HepG2 (cell line): ENCODE results near the gene DMGDH. TPM values are rescaled to one million over a fixed set of nuclear protein-coding genes. Genes with fewer than 3 reads are reported as not detected.
A peak's percentile ranks its signal among the peaks of the same experiment; 100 is the strongest.

Source experiments
- ATF7 ChIP-seq, 2 experiments: fragments of 450-650 bp in 1 of 2; sonication (generic) in 1 of 2; formaldehyde crosslinking in 1 of 2; IDR thresholded peaks; 2 replicates each; pipeline versions ENCODE4 v1.4.0 to v1.6.1; 2016 to 2020; ENCODE audit warnings: antibody characterized with exemption in 1 of 2, mild to moderate bottlenecking in 1 of 2, missing genetic modification reagents in 1 of 2
- BRCA1 ChIP-seq: sonication (generic); formaldehyde crosslinking; IDR thresholded peaks from 2 replicates; pipeline ENCODE4 v1.4.0; 2020; ENCODE audit warnings: missing genetic modification reagents
- JARID2 ChIP-seq: sonication (generic); formaldehyde crosslinking; IDR thresholded peaks from 2 replicates; pipeline ENCODE4 v1.8.1; 2023; ENCODE audit warnings: missing genetic modification reagents, inconsistent platforms; ENCODE audit not compliant: insufficient replicate concordance
- MTA3 ChIP-seq: sonication (generic); formaldehyde crosslinking; IDR thresholded peaks from 2 replicates; pipeline ENCODE4 v1.4.0; 2020; ENCODE audit warnings: missing genetic modification reagents
- NR2F1 ChIP-seq, 2 experiments: fragments of 450-650 bp in 1 of 2; formaldehyde crosslinking in 1 of 2; IDR thresholded peaks; 2 replicates each; pipeline versions ENCODE4 v1.5.0 to v1.6.1; 2016 to 2020; ENCODE audit warnings: mild to moderate bottlenecking in 1 of 2, missing compliant biosample characterization in 1 of 2, missing genetic modification reagents in 1 of 2, moderate library complexity in 1 of 2
- NR2F2 ChIP-seq: IDR thresholded peaks from 2 replicates; pipeline ENCODE4 v1.6.1; 2012; ENCODE audit warnings: low read depth, inconsistent platforms, borderline replicate concordance
- POGZ ChIP-seq: sonication (generic); formaldehyde crosslinking; IDR thresholded peaks from 2 replicates; pipeline ENCODE4 v1.4.0; 2020; ENCODE audit warnings: mild to moderate bottlenecking, missing genetic modification reagents
- SAP130 ChIP-seq: IDR thresholded peaks from 2 replicates; pipeline ENCODE4 v1.6.1; 2016; ENCODE audit warnings: low read depth
- SOX5 ChIP-seq: IDR thresholded peaks from 2 replicates; pipeline ENCODE4 v1.6.1; 2016; ENCODE audit warnings: borderline replicate concordance
- SP1 ChIP-seq, 2 experiments: fragments of 450-650 bp in 1 of 2; sonication (generic) in 1 of 2; formaldehyde crosslinking in 1 of 2; IDR thresholded peaks; 2 replicates each; pipeline versions ENCODE4 v1.4.0 to v1.6.1; 2016 to 2020; ENCODE audit warnings: missing genetic modification reagents in 1 of 2
- SP5 ChIP-seq: IDR thresholded peaks from 2 replicates; pipeline ENCODE4 v1.6.1; 2016; ENCODE audit warnings: low read depth, borderline replicate concordance
- TCF7 ChIP-seq: sonication (generic); IDR thresholded peaks from 2 replicates; pipeline ENCODE4 v1.6.1; 2016; ENCODE audit warnings: antibody characterized with exemption, low read depth
- TEAD3 ChIP-seq: optimal IDR thresholded peaks from 2 replicates; pipeline ENCODE3; 2016; ENCODE audit warnings: borderline replicate concordance
- TGIF2 ChIP-seq: IDR thresholded peaks from 2 replicates; pipeline ENCODE4 v1.6.1; 2016; ENCODE audit warnings: control low read depth, missing compliant biosample characterization
- ZC3H13 ChIP-seq: sonication (generic); formaldehyde crosslinking; IDR thresholded peaks from 2 replicates; pipeline ENCODE4 v1.8.1; 2023; ENCODE audit warnings: mild to moderate bottlenecking, missing genetic modification reagents, moderate library complexity
- ZNF33B ChIP-seq: sonication (generic); formaldehyde crosslinking; IDR thresholded peaks from 2 replicates; pipeline ENCODE4 v1.5.1; 2020; ENCODE audit warnings: mild to moderate bottlenecking, missing genetic modification reagents
- ZNF543 ChIP-seq: sonication (generic); formaldehyde crosslinking; IDR thresholded peaks from 2 replicates; pipeline ENCODE4 v1.4.0; 2020; ENCODE audit warnings: mild to moderate bottlenecking, missing genetic modification reagents
- ZNF547 ChIP-seq: sonication (generic); formaldehyde crosslinking; IDR thresholded peaks from 2 replicates; pipeline ENCODE4 v1.5.1; 2020; ENCODE audit warnings: mild to moderate bottlenecking, missing genetic modification reagents
- ZNF577 ChIP-seq: sonication (generic); formaldehyde crosslinking; IDR thresholded peaks from 2 replicates; pipeline ENCODE4 v1.4.0; 2020; ENCODE audit warnings: mild to moderate bottlenecking, low read depth, missing genetic modification reagents, borderline replicate concordance
- ZNF776 ChIP-seq: sonication (generic); formaldehyde crosslinking; IDR thresholded peaks from 2 replicates; pipeline ENCODE4 v1.4.0; 2020; ENCODE audit warnings: mild to moderate bottlenecking, missing genetic modification reagents
- ZNF878 ChIP-seq: sonication (generic); formaldehyde crosslinking; IDR thresholded peaks from 2 replicates; pipeline ENCODE4 v1.8.1; 2023; ENCODE audit warnings: mild to moderate bottlenecking, missing genetic modification reagents, moderate library complexity
- polyA plus RNA-seq, 8 experiments: library from polyadenylated mRNA; depleted of rRNA in 3 of 8; stranded (reverse) in 7 of 8; unstranded in 1 of 8; fragments of >200 nt; fragmentation: Illumina TruSeq in 4 of 8; extraction: Trizol in 4 of 8; gene quantifications; 2 replicates each; pipeline versions ENCODE4 v1.2.1 to v1.2.3, GENCODE V29; 2011 to 2016; ENCODE audit warnings: low read depth in 4 of 8, missing spikeins in 1 of 8, mixed read lengths in 1 of 8; ENCODE audit not compliant: insufficient read depth in 1 of 8
- total RNA-seq, 5 experiments: library from RNA; depleted of rRNA; stranded (reverse); fragments of >200 nt; fragmentation: Illumina TruSeq; extraction: Trizol; gene quantifications; 2 replicates each; pipeline ENCODE4 v1.2.3, GENCODE V29; 2016; ENCODE audit warnings: low read depth in 1 of 5
- TF ChIP-seq, protein P1 (sequence below): sonication (generic); formaldehyde crosslinking; conservative IDR thresholded peaks from 2 replicates; pipeline ENCODE4 v1.4.0; 2020; ENCODE audit warnings: missing genetic modification reagents
- TF ChIP-seq, protein P2 (sequence below): sonication (generic); formaldehyde crosslinking; IDR thresholded peaks from 2 replicates; pipeline ENCODE4 v1.4.0; 2020; ENCODE audit warnings: missing genetic modification reagents
- TF ChIP-seq, protein P3 (sequence below), 2 experiments: sonication (generic) in 1 of 2; formaldehyde crosslinking in 1 of 2; IDR thresholded peaks; 2 replicates each; pipeline versions ENCODE4 v1.4.0 to v1.6.1; 2016 to 2020; ENCODE audit warnings: borderline replicate concordance in 1 of 2, low read depth in 1 of 2, mild to moderate bottlenecking in 1 of 2, missing genetic modification reagents in 1 of 2

DMGDH gene
- total and polyA plus RNA-seq, 2 of the 13 experiments (the other 11 are each of a cell fraction or from before 2014, with no cell fraction given): 3.6 to 7.9 TPM

DNA sequence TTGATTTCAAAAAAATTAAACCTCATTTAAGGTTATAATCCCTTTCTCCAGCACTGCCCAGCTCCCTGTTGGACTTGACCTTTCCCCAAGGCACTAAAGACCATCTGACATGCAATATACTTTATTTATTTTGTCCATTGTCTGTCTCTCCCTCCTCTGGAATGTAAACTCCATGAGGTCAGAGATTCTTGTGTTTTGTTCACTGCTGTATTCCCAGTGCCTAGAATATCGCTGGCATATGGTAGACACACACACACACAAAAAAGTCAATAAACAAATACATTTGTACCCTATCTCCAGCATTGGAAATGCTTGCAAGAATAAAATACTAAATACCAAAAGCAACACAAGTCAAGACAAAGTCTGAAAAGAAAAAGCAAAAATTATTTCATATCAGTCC, 67.1 kb downstream of the DMGDH start (continued):
- TF ChIP-seq SAP130 (CRISPR knock-in tag) (peak; percentile 53; the same call in 1 of the 2 replicates), POGZ (CRISPR knock-in tag) (no peak), TGIF2 (CRISPR knock-in tag) (no peak), ZNF33B (CRISPR knock-in tag) (no peak), ZC3H13 (CRISPR knock-in tag) (no peak), SP5 (no peak), ZNF547 (CRISPR knock-in tag) (no peak), SP1 (IDR thresholded peaks at IDR 0.05) (no peak), SP1 (CRISPR knock-in tag; IDR thresholded peaks at IDR 0.05) (no peak), TCF7 (peak; percentile 22; the same call in 1 of the 2 replicates), NR2F2 (no peak), ZNF577 (CRISPR knock-in tag) (no peak), NR2F1 (CRISPR knock-in tag; IDR thresholded peaks at IDR 0.05) (no peak), ATF7 (IDR thresholded peaks at IDR 0.05) (peak; percentile 13; the same call in 1 of the 2 replicates), ATF7 (CRISPR knock-in tag; IDR thresholded peaks at IDR 0.05) (no peak), ZNF776 (CRISPR knock-in tag) (no peak), TEAD3 (peak; percentile 91), ZNF878 (no peak), ZNF543 (CRISPR knock-in tag) (no peak), MTA3 (no peak), SOX5 (CRISPR knock-in tag) (peak; percentile 96), BRCA1 (CRISPR knock-in tag) (no peak), JARID2 (CRISPR knock-in tag) (no peak)
- TF ChIP-seq, protein P1, sequence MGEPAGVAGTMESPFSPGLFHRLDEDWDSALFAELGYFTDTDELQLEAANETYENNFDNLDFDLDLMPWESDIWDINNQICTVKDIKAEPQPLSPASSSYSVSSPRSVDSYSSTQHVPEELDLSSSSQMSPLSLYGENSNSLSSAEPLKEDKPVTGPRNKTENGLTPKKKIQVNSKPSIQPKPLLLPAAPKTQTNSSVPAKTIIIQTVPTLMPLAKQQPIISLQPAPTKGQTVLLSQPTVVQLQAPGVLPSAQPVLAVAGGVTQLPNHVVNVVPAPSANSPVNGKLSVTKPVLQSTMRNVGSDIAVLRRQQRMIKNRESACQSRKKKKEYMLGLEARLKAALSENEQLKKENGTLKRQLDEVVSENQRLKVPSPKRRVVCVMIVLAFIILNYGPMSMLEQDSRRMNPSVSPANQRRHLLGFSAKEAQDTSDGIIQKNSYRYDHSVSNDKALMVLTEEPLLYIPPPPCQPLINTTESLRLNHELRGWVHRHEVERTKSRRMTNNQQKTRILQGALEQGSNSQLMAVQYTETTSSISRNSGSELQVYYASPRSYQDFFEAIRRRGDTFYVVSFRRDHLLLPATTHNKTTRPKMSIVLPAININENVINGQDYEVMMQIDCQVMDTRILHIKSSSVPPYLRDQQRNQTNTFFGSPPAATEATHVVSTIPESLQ (CRISPR knock-in tag): no peak
- TF ChIP-seq, protein P2, sequence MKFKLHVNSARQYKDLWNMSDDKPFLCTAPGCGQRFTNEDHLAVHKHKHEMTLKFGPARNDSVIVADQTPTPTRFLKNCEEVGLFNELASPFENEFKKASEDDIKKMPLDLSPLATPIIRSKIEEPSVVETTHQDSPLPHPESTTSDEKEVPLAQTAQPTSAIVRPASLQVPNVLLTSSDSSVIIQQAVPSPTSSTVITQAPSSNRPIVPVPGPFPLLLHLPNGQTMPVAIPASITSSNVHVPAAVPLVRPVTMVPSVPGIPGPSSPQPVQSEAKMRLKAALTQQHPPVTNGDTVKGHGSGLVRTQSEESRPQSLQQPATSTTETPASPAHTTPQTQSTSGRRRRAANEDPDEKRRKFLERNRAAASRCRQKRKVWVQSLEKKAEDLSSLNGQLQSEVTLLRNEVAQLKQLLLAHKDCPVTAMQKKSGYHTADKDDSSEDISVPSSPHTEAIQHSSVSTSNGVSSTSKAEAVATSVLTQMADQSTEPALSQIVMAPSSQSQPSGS (CRISPR knock-in tag): 0 out of 2 replicates have a peak, but pooled peaks have one; percentile 16
- TF ChIP-seq, protein P3, sequence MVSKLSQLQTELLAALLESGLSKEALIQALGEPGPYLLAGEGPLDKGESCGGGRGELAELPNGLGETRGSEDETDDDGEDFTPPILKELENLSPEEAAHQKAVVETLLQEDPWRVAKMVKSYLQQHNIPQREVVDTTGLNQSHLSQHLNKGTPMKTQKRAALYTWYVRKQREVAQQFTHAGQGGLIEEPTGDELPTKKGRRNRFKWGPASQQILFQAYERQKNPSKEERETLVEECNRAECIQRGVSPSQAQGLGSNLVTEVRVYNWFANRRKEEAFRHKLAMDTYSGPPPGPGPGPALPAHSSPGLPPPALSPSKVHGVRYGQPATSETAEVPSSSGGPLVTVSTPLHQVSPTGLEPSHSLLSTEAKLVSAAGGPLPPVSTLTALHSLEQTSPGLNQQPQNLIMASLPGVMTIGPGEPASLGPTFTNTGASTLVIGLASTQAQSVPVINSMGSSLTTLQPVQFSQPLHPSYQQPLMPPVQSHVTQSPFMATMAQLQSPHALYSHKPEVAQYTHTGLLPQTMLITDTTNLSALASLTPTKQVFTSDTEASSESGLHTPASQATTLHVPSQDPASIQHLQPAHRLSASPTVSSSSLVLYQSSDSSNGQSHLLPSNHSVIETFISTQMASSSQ (IDR thresholded peaks at IDR 0.05; ENCODE audit: low read depth): no peak
- TF ChIP-seq, protein P3 (CRISPR knock-in tag; IDR thresholded peaks at IDR 0.05; ENCODE audit: borderline replicate concordance): no peak
